Natural killer cell (primary cell): ENCODE results near the gene OR52E4. TPM values are rescaled to one million over a fixed set of nuclear protein-coding genes. Genes with fewer than 3 reads are reported as not detected.

Experiments
- total RNA-seq, 4 donors: library from RNA; stranded (reverse); fragments of 120-200 nt in 1 of 4; gene quantifications; one replicate each; pipeline versions ENCODE4 v1.2.3 to v1.2.4, GENCODE V29; 2013 to 2022

The OR52E4 gene
- total RNA-seq, 3 donors from 2014 or later (not counting 1 experiment from before 2014, with no cell fraction given): not detected

Other genes with a start within 250 kb of the OR52E4 start
- gene TRIM5, start 195.6 kb upstream of the OR52E4 start, total RNA-seq: 10 to 100 TPM; 16.3 to 24.4 (median 20.2) TPM
- 100 to 1,000 TPM; 304 to 339 (median 334) TPM for gene TRIM22, start 190.8 kb upstream of the OR52E4 start, total RNA-seq
- gene OR56B1, start 144.2 kb upstream of the OR52E4 start, total RNA-seq: under 1 TPM; 0.18 to 0.93 (median 0.42) TPM
- 1 to 10 TPM; 1.2 to 2.1 (median 1.3) TPM for gene OR52N4, start 126.4 kb upstream of the OR52E4 start, total RNA-seq
- gene OR52N5, start 97.3 kb upstream of the OR52E4 start, total RNA-seq: not detected
- gene OR52N1, start 89.4 kb upstream of the OR52E4 start, total RNA-seq: not detected
- not detected for gene OR52N2, start 71.7 kb upstream of the OR52E4 start, total RNA-seq
- gene OR52E6, start 38.7 kb upstream of the OR52E4 start, total RNA-seq: not detected
- not detected for gene OR52E8, start 22.9 kb upstream of the OR52E4 start, total RNA-seq
- gene OR52E5, start 12.6 kb downstream of the OR52E4 start, total RNA-seq: not detected
- gene OR56A3, start 61.6 kb downstream of the OR52E4 start, total RNA-seq: not detected
- gene OR56A5, start 87.9 kb downstream of the OR52E4 start, total RNA-seq: under 1 TPM in 1 of 3 donors, not detected in 2; 0.41 TPM
- gene OR52L1, start 106.4 kb downstream of the OR52E4 start, total RNA-seq: under 1 TPM in 1 of 3 donors, not detected in 2; 0.35 TPM
- under 1 TPM; 0.09 to 0.13 (median 0.09) TPM for gene OR56A4, start 126.3 kb downstream of the OR52E4 start, total RNA-seq
- under 1 TPM in 2 of 3 donors, not detected in 1; 0.05 to 0.16 TPM for gene OR56A1, start 150.1 kb downstream of the OR52E4 start, total RNA-seq
- not detected for gene OR56B4, start 227.1 kb downstream of the OR52E4 start, total RNA-seq